ENCODE measurements around the gene DIPK1B.
"Not testable (repeated sequence)": the region's sequence is repeated elsewhere in the genome, so short reads cannot be mapped to it uniquely, and the experiment has no call there.

Gene DIPK1B

GRCh38 chr9:136698635-136699246 is 13.6 kb upstream of the DIPK1B start:
- no peak for DNase-seq (ENCODE audit: low spot score)

GRCh38 chr9:136700304-136700703 is 12.1 kb upstream of the DIPK1B start:
- DNase-seq (ENCODE audit: low spot score), result no peak

GRCh38 chr9:136700959-136701667 is 11.3 kb upstream of the DIPK1B start:
- DNase-seq (ENCODE audit: low spot score), result no peak

- DNase-seq (ENCODE audit: low spot score), result no peak
Observed at GRCh38 chr9:136701668-136702053, 10.7 kb upstream of the DIPK1B start.

DNA sequence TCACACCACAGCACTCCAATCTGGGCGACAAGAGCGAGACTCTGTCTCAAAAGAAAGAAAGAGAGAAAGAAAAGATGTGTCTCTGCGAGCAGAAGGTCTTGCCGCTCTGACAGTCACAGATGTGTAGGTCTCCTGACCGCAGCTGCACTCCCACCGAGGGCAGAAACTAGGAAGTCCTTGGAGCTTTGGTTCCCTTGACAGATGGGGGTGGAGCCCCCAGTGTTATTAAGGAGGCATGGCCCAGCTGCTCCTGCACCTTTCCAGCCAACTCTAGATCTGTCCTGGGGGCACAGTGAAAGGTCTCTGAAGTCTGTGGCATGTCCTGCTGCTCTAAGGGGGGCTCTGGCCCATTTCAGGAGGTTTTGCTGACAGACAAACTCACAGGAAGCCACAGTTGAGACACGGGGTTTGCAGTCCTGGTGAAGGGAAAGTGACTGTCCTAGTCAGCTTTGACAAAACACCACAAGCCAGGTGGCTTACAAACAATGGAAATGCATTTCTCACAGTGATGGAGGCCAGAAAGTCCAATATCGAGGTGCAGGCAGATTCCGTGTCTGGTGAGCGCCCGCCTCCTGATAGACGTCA is 9.0 kb upstream of the DIPK1B start:
- DNase-seq (ENCODE audit: low spot score), result no peak

GRCh38 chr9:136704741-136705140 is 7.6 kb upstream of the DIPK1B start:
- not testable (repeated sequence) for DNase-seq (ENCODE audit: low spot score)

DNA sequence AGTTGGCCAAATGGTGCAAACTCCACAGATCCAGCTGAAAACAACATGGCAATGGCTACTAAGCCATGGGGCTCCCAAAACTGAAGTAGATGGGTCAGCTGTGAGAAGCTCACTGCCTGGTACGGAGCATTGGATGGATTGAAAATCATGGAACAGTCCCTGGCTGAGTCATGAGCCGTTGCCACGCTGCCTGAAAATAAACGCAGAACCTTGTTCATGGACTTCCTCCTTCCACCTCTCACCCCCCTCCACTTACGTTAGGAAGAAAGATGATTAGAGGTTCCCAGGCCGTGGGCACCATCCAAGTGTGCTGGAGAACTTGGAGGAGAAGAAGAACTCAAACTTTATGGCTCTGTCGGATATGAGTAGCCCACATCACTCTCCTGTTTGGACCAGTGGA is 6.8 kb upstream of the DIPK1B start:
- no peak for DNase-seq (ENCODE audit: low spot score)

- DNase-seq (ENCODE audit: low spot score), result no peak
Observed at GRCh38 chr9:136707011-136707410, 5.4 kb upstream of the DIPK1B start.

GRCh38 chr9:136707849-136708517 is 4.4 kb upstream of the DIPK1B start:
- DNase-seq (ENCODE audit: low spot score), result no peak

DNA sequence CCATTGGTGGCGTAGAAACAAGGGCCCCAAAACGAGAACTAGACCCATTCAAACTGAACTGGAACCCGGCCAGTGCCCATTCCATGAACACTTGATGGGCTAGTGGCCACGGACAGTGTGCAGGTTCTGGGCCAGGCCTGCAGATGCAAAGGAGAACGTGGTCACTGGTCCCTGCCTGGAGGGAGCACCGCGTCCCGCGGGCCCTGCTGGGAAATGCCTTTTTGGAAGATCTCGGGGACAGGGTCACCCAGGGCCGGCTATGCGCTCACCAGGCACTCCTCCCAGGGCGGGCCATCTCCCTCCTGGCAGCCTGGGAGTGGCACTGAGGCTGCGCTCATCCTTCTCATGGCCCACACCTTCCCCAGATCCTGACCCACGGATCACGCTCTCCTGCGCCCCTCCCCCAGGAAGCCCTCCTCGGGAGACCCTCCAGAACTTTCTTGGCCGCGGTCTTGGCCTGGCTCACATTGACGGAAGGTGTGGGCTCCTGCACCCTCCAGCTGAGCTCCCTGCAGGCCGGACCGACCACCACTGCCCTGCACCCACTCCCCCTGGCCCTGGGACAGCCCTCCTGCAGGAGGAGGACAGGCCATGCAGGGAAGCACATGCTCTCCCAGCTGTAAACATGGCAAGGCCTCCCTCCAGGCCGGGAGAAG is 2.8 kb upstream of the DIPK1B start:
- no peak for DNase-seq (ENCODE audit: low spot score)

DNA sequence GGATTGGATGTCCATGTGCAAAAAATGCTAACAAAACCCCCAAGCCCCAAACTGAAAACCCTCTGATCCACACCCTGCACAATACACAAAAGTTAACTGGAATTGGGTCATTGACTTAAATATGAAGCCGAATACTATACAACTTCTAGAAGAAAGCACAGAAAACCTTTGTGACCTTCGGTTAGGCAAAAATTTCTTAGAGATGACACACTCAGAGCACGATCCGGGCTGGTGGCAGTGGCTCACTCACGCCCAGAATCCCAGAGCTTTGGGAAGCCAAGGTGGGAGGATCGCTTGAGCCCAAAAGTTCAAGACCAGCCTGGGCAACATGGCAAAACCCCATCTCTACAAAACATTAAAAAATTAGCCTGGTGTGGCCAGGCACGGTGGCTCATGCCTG is 1.8 kb upstream of the DIPK1B start:
- DNase-seq (ENCODE audit: low spot score), result no peak

GRCh38 chr9:136711219-136711648 is 1.1 kb upstream of the DIPK1B start:
- DNase-seq (ENCODE audit: low spot score), result not testable (repeated sequence)

GRCh38 chr9:136712690-136713544 is 545 bp downstream of the DIPK1B start:
- no peak for DNase-seq (ENCODE audit: low spot score)

- DNase-seq (ENCODE audit: low spot score), result no peak
Observed at GRCh38 chr9:136713550-136713949, 1.2 kb downstream of the DIPK1B start.

GRCh38 chr9:136714096-136714892 is 1.9 kb downstream of the DIPK1B start:
- DNase-seq (ENCODE audit: low spot score), result no peak

- no peak for DNase-seq (ENCODE audit: low spot score)
Observed at GRCh38 chr9:136714893-136715274, 2.5 kb downstream of the DIPK1B start.

DNA sequence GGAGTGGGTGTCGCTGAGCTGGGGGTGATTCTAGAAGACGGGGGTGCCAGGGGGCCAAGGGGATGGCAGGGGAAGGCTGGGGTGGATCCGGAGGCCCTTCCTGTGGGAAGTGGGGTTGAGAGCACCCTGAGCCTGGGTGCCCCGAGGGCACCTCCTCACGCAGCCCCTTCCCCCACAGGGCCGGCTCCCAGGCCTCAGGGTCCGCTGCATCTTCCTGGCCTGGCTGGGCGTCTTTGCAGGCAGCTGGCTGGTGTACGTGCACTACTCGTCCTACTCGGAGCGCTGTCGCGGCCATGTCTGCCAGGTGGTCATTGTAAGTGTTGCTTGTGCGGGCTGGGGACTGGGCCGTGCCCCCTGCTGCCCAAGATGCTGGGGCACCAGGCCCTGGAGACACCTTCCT is 5.0 kb downstream of the DIPK1B start:
- no peak for DNase-seq (ENCODE audit: low spot score)

GRCh38 chr9:136718345-136719194 is 6.2 kb downstream of the DIPK1B start:
- DNase-seq (ENCODE audit: low spot score), result no peak

- no peak for DNase-seq (ENCODE audit: low spot score)
Observed at GRCh38 chr9:136719195-136719880, 7.0 kb downstream of the DIPK1B start.

Measured in germinal center (tissue), 1 donor.